Measurements from ENCODE around the gene MYL7. TPM values are rescaled to one million over a fixed set of nuclear protein-coding genes. Genes with fewer than 3 reads are reported as not detected.

The MYL7 gene
- total RNA-seq, 5 donors from 2014 or later (not counting 1 experiment from before 2014, with no cell fraction given): not detected

GRCh38 chr7:44102846-44103565 is 38.1 kb downstream of the MYL7 start:
- H3K4me1 ChIP-seq (ENCODE audit: control insufficient read depth in 1 of 2, extremely low read depth in 1 of 2, insufficient read depth in 2 of 2, low read length in 2 of 2): peaks cover 5 to 22% of the 10 kb centered on the region in 2 experiments
- peaks cover 0 to 52% of the 10 kb centered on the region in 2 experiments for H3K27me3 ChIP-seq (replicated peaks in 1 of 2; ENCODE audit: control insufficient read depth in 2 of 2, extremely low read depth in 1 of 2, insufficient read depth in 2 of 2, low read length in 1 of 2)
- CTCF ChIA-PET: interaction anchor here in 1 of 2 donors (0.5 kb wide), 1 partner anchor 30 kb away, joined by 5 read pairs; no protein-coding TSS in a partner anchor
- H3K4me3 ChIP-seq (ENCODE audit: control insufficient read depth in 1 of 2, extremely low read depth in 1 of 2, low read length in 1 of 2): no peak overlapping the region
- H3K9me3 ChIP-seq: no peaks in the 10 kb centered on the region
- no peak for ATAC-seq (replicated peaks in 1 of 4)
- peak overlapping the region; percentile 59 to 79 (median 72) for H3K4me3 Mint-ChIP-seq
- H3K9me3 Mint-ChIP-seq: no peaks in the 10 kb centered on the region
- H3K4me1 Mint-ChIP-seq: peaks cover 14 to 22% (median 18%) of the 10 kb centered on the region in 3 donors
- H3K27ac ChIP-seq (ENCODE audit: low read length): no peak overlapping the region
- H3K27me3 Mint-ChIP-seq: peaks cover 0 to 30% of the 10 kb centered on the region in 2 donors
- POLR2A ChIA-PET: no interaction called here
- 69% methylated on average over 7 of the region's 8 CpGs for WGBS (ENCODE audit: insufficient coverage)
- peaks cover 0 to 3% of the 10 kb centered on the region in 2 donors for H3K36me3 ChIP-seq (ENCODE audit: control insufficient read depth in 2 of 2, extremely low read depth in 1 of 2, insufficient read depth in 1 of 2, low read length in 1 of 2)
- peak overlapping the region; percentile 36 to 39 for H3K27ac Mint-ChIP-seq
- no peak for DNase-seq
- H3K36me3 Mint-ChIP-seq: no peaks in the 10 kb centered on the region

DNA sequence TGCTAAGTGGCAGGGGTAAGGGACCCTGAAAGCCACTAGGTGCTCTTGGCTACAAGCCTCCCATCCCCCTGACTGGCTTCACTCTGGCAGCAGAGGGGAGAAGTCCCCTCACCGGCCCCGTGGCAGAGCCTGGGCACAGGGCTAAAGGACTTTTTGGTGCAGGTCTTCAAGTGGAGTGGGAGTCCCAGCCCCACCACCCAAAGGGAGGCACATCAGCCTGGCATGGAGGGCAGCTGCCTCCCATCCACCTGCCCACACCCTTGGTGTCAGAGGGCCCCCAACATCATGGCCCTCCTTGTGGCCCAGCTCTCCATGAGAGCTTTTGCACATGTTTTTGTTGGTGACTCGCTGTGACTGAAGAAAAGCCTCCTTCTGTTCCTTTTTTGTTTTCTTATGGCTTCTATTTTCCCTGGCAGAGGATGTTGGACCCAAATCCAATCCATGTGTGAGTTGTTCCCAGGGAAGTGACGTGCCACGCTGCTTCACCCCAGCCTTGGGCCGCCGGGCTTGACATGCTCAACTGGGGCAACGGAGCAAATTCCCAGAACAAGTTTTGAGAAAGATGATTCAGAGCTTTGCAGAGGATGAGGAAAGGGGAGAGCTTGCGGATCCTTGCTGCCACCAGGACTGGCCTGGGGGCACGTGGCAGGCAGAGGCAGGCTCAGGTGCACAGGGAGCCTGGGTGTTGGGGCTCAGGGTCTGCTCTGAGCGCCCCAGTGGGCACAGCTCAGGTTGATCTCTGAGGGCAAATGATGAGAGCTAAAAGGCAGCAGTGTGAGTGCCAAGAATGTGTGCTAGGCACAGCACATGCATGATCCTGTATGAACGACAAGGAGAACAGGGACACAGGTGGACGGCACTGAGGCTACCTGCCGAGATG is 38.9 kb downstream of the MYL7 start:
- CTCF ChIA-PET: interaction anchor here in 1 of 2 donors (0.6 kb wide), 1 partner anchor 64 kb away, joined by 4 read pairs; no protein-coding TSS in a partner anchor
- ATAC-seq (replicated peaks in 1 of 4): no peak
- POLR2A ChIA-PET: no interaction called here

GRCh38 chr7:44101303-44101965 is 39.7 kb downstream of the MYL7 start:
- H3K27me3 ChIP-seq (replicated peaks in 1 of 2; ENCODE audit: control insufficient read depth in 2 of 2, extremely low read depth in 1 of 2, insufficient read depth in 2 of 2, low read length in 1 of 2): peaks cover 0 to 42% of the 10 kb centered on the region in 2 experiments
- no peaks in the 10 kb centered on the region for H3K9me3 ChIP-seq
- H3K9me3 Mint-ChIP-seq: no peaks in the 10 kb centered on the region
- POLR2A ChIA-PET: interaction anchor here in 1 of 2 donors (0.6 kb wide), 1 partner anchor 17 kb away, joined by 3 read pairs; no protein-coding TSS in a partner anchor
- 92% methylated on average over 2 of the region's 3 CpGs for WGBS (ENCODE audit: insufficient coverage)
- no peak for DNase-seq
- H3K36me3 ChIP-seq (ENCODE audit: control insufficient read depth in 2 of 2, extremely low read depth in 1 of 2, insufficient read depth in 1 of 2, low read length in 1 of 2): no peaks in the 10 kb centered on the region
- no peak for ATAC-seq (replicated peaks in 1 of 4)
- peaks cover 18 to 30% (median 25%) of the 10 kb centered on the region in 3 donors for H3K4me1 Mint-ChIP-seq
- H3K27me3 Mint-ChIP-seq: peaks cover 0 to 28% of the 10 kb centered on the region in 2 donors
- H3K4me3 Mint-ChIP-seq: no peak overlapping the region
- CTCF ChIA-PET: no interaction called here
- H3K4me1 ChIP-seq (ENCODE audit: control insufficient read depth in 1 of 2, extremely low read depth in 1 of 2, insufficient read depth in 2 of 2, low read length in 2 of 2): peaks cover 5 to 22% of the 10 kb centered on the region in 2 experiments
- H3K27ac ChIP-seq (ENCODE audit: low read length): no peak overlapping the region
- no peak overlapping the region for H3K4me3 ChIP-seq (ENCODE audit: control insufficient read depth in 1 of 2, extremely low read depth in 1 of 2, low read length in 1 of 2)
- H3K27ac Mint-ChIP-seq: no peak overlapping the region
- no peaks in the 10 kb centered on the region for H3K36me3 Mint-ChIP-seq

More for the DNA sequence above, 38.9 kb downstream of the MYL7 start:
- Histone ChIP-seq H3K27me3 (replicated peaks in 1 of 2; ENCODE audit: control insufficient read depth in 2 of 2, extremely low read depth in 1 of 2, insufficient read depth in 2 of 2, low read length in 1 of 2) (peaks cover 0 to 48% of the 10 kb centered on the region in 2 experiments), H3K4me1 (ENCODE audit: control insufficient read depth in 1 of 2, extremely low read depth in 1 of 2, insufficient read depth in 2 of 2, low read length in 2 of 2) (peaks cover 5 to 22% of the 10 kb centered on the region in 2 experiments), H3K36me3 (ENCODE audit: control insufficient read depth in 2 of 2, extremely low read depth in 1 of 2, insufficient read depth in 1 of 2, low read length in 1 of 2) (peaks cover 0 to 3% of the 10 kb centered on the region in 2 donors), H3K9me3 (no peaks in the 10 kb centered on the region), H3K27ac (ENCODE audit: low read length) (no peak overlapping the region), H3K4me3 (ENCODE audit: control insufficient read depth in 1 of 2, extremely low read depth in 1 of 2, low read length in 1 of 2) (no peak overlapping the region)
- WGBS (ENCODE audit: insufficient coverage): 87% methylated on average over 11 of the region's 14 CpGs
- DNase-seq: no peak
- Mint-ChIP-seq H3K4me1 (peaks cover 18 to 23% (median 21%) of the 10 kb centered on the region in 3 donors), H3K36me3 (no peaks in the 10 kb centered on the region), H3K27ac (no peak overlapping the region), H3K9me3 (no peaks in the 10 kb centered on the region), H3K4me3 (peak overlapping the region; percentile 21 to 79 (median 22)), H3K27me3 (peaks cover 0 to 28% of the 10 kb centered on the region in 2 donors)

- ChIA-PET POLR2A (interaction anchor here in 1 of 2 donors (0.6 kb wide), 1 partner anchor 16 kb away, joined by 3 read pairs; no protein-coding TSS in a partner anchor), CTCF (no interaction called here)
- Mint-ChIP-seq H3K27ac (no peak overlapping the region), H3K4me1 (peaks cover 14 to 24% (median 21%) of the 10 kb centered on the region in 3 donors), H3K36me3 (no peaks in the 10 kb centered on the region), H3K4me3 (no peak overlapping the region), H3K9me3 (no peaks in the 10 kb centered on the region), H3K27me3 (peaks cover 0 to 20% of the 10 kb centered on the region in 2 donors)
- ATAC-seq (replicated peaks in 1 of 4): no peak
- WGBS (ENCODE audit: insufficient coverage): 100% methylated on average over 1 of the region's 10 CpGs
- H3K4me1 ChIP-seq (ENCODE audit: control insufficient read depth in 1 of 2, extremely low read depth in 1 of 2, insufficient read depth in 2 of 2, low read length in 2 of 2): peaks cover 5 to 22% of the 10 kb centered on the region in 2 experiments
- H3K27ac ChIP-seq (ENCODE audit: low read length): no peak overlapping the region
- H3K36me3 ChIP-seq (ENCODE audit: control insufficient read depth in 2 of 2, extremely low read depth in 1 of 2, insufficient read depth in 1 of 2, low read length in 1 of 2): no peaks in the 10 kb centered on the region
- DNase-seq: no peak
- no peaks in the 10 kb centered on the region for H3K9me3 ChIP-seq
- peaks cover 0 to 35% of the 10 kb centered on the region in 2 experiments for H3K27me3 ChIP-seq (replicated peaks in 1 of 2; ENCODE audit: control insufficient read depth in 2 of 2, extremely low read depth in 1 of 2, insufficient read depth in 2 of 2, low read length in 1 of 2)
- no peak overlapping the region for H3K4me3 ChIP-seq (ENCODE audit: control insufficient read depth in 1 of 2, extremely low read depth in 1 of 2, low read length in 1 of 2)
Measured at GRCh38 chr7:44100458-44101302, 40.5 kb downstream of the MYL7 start.

GRCh38 chr7:44099669-44100068 is 41.5 kb downstream of the MYL7 start:
- Histone ChIP-seq H3K4me1 (ENCODE audit: control insufficient read depth in 1 of 2, extremely low read depth in 1 of 2, insufficient read depth in 2 of 2, low read length in 2 of 2) (peaks cover 2 to 12% of the 10 kb centered on the region in 2 experiments), H3K27me3 (replicated peaks in 1 of 2; ENCODE audit: control insufficient read depth in 2 of 2, extremely low read depth in 1 of 2, insufficient read depth in 2 of 2, low read length in 1 of 2) (peaks cover 0 to 25% of the 10 kb centered on the region in 2 experiments), H3K36me3 (ENCODE audit: control insufficient read depth in 2 of 2, extremely low read depth in 1 of 2, insufficient read depth in 1 of 2, low read length in 1 of 2) (no peaks in the 10 kb centered on the region), H3K4me3 (ENCODE audit: control insufficient read depth in 1 of 2, extremely low read depth in 1 of 2, low read length in 1 of 2) (no peak overlapping the region), H3K27ac (ENCODE audit: low read length) (no peak overlapping the region), H3K9me3 (no peaks in the 10 kb centered on the region)
- Mint-ChIP-seq H3K27ac (no peak overlapping the region), H3K36me3 (no peaks in the 10 kb centered on the region), H3K4me1 (peaks cover 4 to 15% (median 14%) of the 10 kb centered on the region in 3 donors), H3K4me3 (no peak overlapping the region), H3K27me3 (peaks cover 0 to 12% of the 10 kb centered on the region in 2 donors), H3K9me3 (no peaks in the 10 kb centered on the region)
- ATAC-seq (replicated peaks in 1 of 4) (no peak), DNase-seq (no peak)
- ChIA-PET POLR2A (no interaction called here), CTCF (no interaction called here)
- no CpG with 5 or more reads among the region's 4 CpGs for WGBS (ENCODE audit: insufficient coverage)

Data from T-cell (primary cell).